ENCODE results near the gene GDPD3. TPM values are rescaled to one million over a fixed set of nuclear protein-coding genes. Genes with fewer than 3 reads are reported as not detected.

Gene GDPD3
- total and polyA plus RNA-seq, 9 of the 15 experiments (the other 6 are each of a cell fraction or from before 2014, with no cell fraction given) = 0.47 to 3.9 (median 1.1) TPM

- TF ChIP-seq BRF1 (IDR thresholded peaks at IDR 0.05; ENCODE audit: borderline replicate concordance, extremely low read depth, insufficient read length) = no peak
- TF ChIP-seq EP400 (IDR thresholded peaks at IDR 0.05) = peak; percentile 23; the same call in 1 of the 2 replicates
- TF ChIP-seq FOXK2 (conservative IDR thresholded peaks at IDR 0.05 in 1 of 2, IDR thresholded peaks at IDR 0.05 in 1 of 2; ENCODE audit: low read depth in 2 of 2) = peak; percentile 86 to 91
- TF ChIP-seq ZNF347 (CRISPR knock-in tag; IDR thresholded peaks at IDR 0.05; ENCODE audit: low read depth) = no peak
- TF ChIP-seq MGA (IDR thresholded peaks at IDR 0.05) = peak; percentile 52
Measured at GRCh38 chr16:30139583-30140481, 26.5 kb upstream of the GDPD3 start (continued).

All from K562 (cell line).